HG03565 (cell line): ENCODE results near the gene SV2C.

Source experiments
- ATAC-seq: cut with Tn5 transposase; IDR thresholded peaks from one replicate; pipeline ENCODE4 v1.9.1; 2021; ENCODE audit warnings: mild to moderate bottlenecking, moderate library complexity; ENCODE audit not compliant: unreplicated experiment

Gene SV2C

DNA sequence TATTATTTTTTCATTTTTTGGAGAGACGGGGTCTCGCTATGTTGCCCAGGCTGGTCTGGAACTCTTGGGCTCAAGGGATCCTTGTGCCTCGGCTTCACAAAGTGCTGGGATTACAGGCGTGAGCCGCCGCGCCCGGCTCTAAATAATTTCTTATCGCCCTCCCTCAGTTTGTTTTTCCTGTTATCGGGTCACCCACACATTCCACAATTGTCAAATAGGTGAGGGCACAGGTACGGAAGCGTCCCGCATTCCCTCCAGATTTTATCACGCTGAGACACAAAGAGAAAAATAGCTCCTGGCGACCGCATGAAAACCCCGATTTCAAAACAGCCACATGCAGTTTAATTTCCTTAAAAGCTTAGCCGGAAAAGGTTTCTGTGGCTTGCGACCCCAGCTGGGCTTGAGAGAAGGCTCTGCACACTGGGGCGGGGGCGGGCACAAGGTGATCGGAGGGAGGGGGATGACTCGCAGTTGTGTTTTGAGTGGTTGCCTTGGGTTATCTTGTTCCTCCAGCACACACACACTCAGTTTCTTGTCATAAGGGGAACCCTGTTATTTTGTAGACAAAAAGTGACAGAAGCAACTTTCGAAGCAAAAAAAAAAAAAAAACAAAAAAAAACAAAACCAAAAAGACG, 319.2 kb downstream of the SV2C start:
- ATAC-seq, result peak; percentile 23

DNA sequence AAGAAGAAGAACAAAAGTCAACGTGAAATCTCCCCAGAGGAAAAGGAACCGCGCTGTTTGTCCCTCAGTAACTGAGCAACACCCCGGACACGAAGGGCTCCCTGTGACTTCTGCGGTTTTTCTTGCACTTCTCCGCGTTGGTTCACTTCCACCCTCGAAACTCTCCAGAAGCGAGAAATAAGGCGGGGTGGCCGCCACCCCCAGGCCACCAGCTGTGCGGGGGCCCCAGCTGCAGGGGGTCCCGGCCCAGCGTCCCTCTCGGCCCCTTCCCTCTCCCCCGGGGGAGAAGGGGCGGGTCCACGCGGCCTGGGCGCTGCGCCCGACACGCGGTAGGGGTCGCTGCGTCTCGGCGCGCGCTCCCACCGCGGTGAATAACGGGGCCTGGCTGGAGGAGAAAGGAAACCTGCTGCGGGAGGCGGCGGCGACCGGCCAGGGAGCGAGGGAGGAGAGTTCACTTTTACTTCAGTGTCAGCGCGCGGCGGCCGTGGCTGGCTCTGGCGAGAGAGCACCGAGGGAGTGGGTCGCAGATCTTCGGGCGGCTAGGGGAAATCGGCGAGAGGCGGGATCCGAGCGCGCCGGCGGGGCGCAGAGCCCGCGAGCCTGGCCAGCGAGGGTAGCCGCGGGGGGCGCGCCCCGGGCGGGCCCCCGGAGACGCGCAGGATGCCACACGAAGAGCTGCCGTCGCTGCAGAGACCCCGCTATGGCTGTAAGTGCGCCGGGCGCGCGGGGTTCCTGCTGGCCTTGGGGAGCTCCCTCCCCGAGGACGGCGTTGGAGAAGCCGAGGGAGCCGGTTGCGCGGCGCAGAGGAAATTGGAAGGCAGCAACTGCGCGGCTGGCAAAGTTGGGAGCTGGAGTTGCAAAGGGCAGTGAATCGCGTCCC, 319.9 kb downstream of the SV2C start, which contains the start of gene IQGAP2:
Gene IQGAP2 (plus strand): TSS at position 400 of the 880 bp plus-strand sequence. CDS start 261 bp downstream, at position 661.
- ATAC-seq, result peak; percentile 44
